ENCODE results near the gene DUSP7.
A peak's percentile ranks its signal among the peaks of the same experiment; 100 is the strongest.

DUSP7 gene

GRCh38 chr3:52004906-52005395 lies 51.4 kb downstream of the DUSP7 start:
- DNase-seq, result no peak

- no peak for DNase-seq
Observed at GRCh38 chr3:52004163-52004787, 52.1 kb downstream of the DUSP7 start.

- no peak for DNase-seq
Observed at GRCh38 chr3:52002748-52003147, 53.6 kb downstream of the DUSP7 start.

GRCh38 chr3:52001443-52001974 lies 54.9 kb downstream of the DUSP7 start:
- peak; percentile 88 for DNase-seq

GRCh38 chr3:51999846-52000245 lies 56.5 kb downstream of the DUSP7 start:
- no peak for DNase-seq
